Suprapubic skin (tissue), 4 donors: ENCODE measurements around the gene HOXB7. TPM values are rescaled to one million over a fixed set of nuclear protein-coding genes. Genes with fewer than 3 reads are reported as not detected.

ENCODE experiments used
- DNase-seq, 2 donors: peaks; one replicate each; pipeline ENCODE4 v3.0.0-alpha.2; 2019; ENCODE audit warnings: low spot score in 2 of 2
- H3K27ac ChIP-seq: fragments of 200-600 bp; sonication (generic); one replicate; pipeline ENCODE4 v1.5.1; 2019
- H3K27me3 ChIP-seq: fragments of 200-600 bp; sonication (generic); one replicate; pipeline ENCODE4 v1.5.1; 2019
- H3K36me3 ChIP-seq: fragments of 200-600 bp; sonication (generic); one replicate; pipeline ENCODE4 v1.5.1; 2019
- H3K4me1 ChIP-seq: fragments of 200-600 bp; sonication (generic); one replicate; pipeline ENCODE4 v1.5.1; 2019
- H3K4me3 ChIP-seq: fragments of 200-600 bp; sonication (generic); one replicate; pipeline ENCODE4 v1.5.1; 2019; ENCODE audit warnings: mild to moderate bottlenecking
- H3K9me3 ChIP-seq: fragments of 200-600 bp; sonication (generic); one replicate; pipeline ENCODE4 v1.5.1; 2019
- CTCF ChIP-seq, 2 donors: fragments of 200-600 bp in 1 of 2; fragments of 450-650 bp in 1 of 2; sonication (generic) in 1 of 2; IDR thresholded peaks; one replicate each; pipeline ENCODE4 v1.5.1; 2016 to 2019; ENCODE audit warnings: antibody characterized with exemption in 2 of 2, mild to moderate bottlenecking in 1 of 2, moderate library complexity in 1 of 2
- EP300 ChIP-seq: sonication (generic); formaldehyde crosslinking; IDR thresholded peaks from one replicate; pipeline ENCODE4 v1.6.1; 2017; ENCODE audit warnings: antibody characterized with exemption
- POLR2A ChIP-seq, 2 donors: fragments of 450-650 bp; IDR thresholded peaks; one replicate each; pipeline ENCODE4 v1.6.1; 2017; ENCODE audit warnings: antibody characterized with exemption in 2 of 2, mild to moderate bottlenecking in 2 of 2, moderate library complexity in 2 of 2
- POLR2AphosphoS5 ChIP-seq, 3 donors: sonication (generic); formaldehyde crosslinking; IDR thresholded peaks; one replicate each; pipeline ENCODE4 v1.6.1; 2017; ENCODE audit warnings: antibody characterized with exemption in 3 of 3
- WGBS: methylation state at CpG from one replicate; pipeline ENCODE4 v1.1.5; 2018; 5-methylcytosine and 5-hydroxymethylcytosine counted together
- total RNA-seq, 4 donors: library from RNA; depleted of rRNA; stranded (reverse); fragments of >200 nt; gene quantifications; one replicate each; pipeline ENCODE4 v1.1.0, GENCODE V29; 2016

HOXB7 gene
- total RNA-seq, 4 donors from 2014 or later: 0.95 to 3.6 (median 2.4) TPM

GRCh38 chr17:48575066-48575582 lies 35.7 kb downstream of the HOXB7 start:
- Histone ChIP-seq H3K36me3 (no peaks in the 10 kb centered on the region), H3K4me1 (peaks cover 76% of the 10 kb centered on the region), H3K9me3 (no peaks in the 10 kb centered on the region), H3K27ac (peak overlapping the region; percentile 85), H3K4me3 (peak overlapping the region; percentile 8), H3K27me3 (no peaks in the 10 kb centered on the region)
- no peak for DNase-seq
- TF ChIP-seq CTCF (IDR thresholded peaks at IDR 0.05) (no peak), POLR2AphosphoS5 (IDR thresholded peaks at IDR 0.05) (no peak), EP300 (no peak), POLR2A (IDR thresholded peaks at IDR 0.05) (no peak)
- WGBS: 63% methylated on average over 7 of the region's 7 CpGs

GRCh38 chr17:48574505-48575065 lies 36.2 kb downstream of the HOXB7 start:
- Histone ChIP-seq H3K9me3 (no peaks in the 10 kb centered on the region), H3K36me3 (no peaks in the 10 kb centered on the region), H3K27ac (peak overlapping the region; percentile 85), H3K27me3 (no peaks in the 10 kb centered on the region), H3K4me3 (peak overlapping the region; percentile 8), H3K4me1 (peaks cover 75% of the 10 kb centered on the region)
- TF ChIP-seq CTCF (IDR thresholded peaks at IDR 0.05) (no peak), EP300 (no peak), POLR2AphosphoS5 (IDR thresholded peaks at IDR 0.05) (no peak), POLR2A (IDR thresholded peaks at IDR 0.05) (no peak)
- 61% methylated on average over 8 of the region's 8 CpGs for WGBS
- no peak for DNase-seq

- Histone ChIP-seq H3K4me1 (peaks cover 81% of the 10 kb centered on the region), H3K27ac (peak overlapping the region; percentile 85), H3K36me3 (no peaks in the 10 kb centered on the region), H3K9me3 (no peaks in the 10 kb centered on the region), H3K4me3 (peak overlapping the region; percentile 29), H3K27me3 (peaks cover 3% of the 10 kb centered on the region)
- no peak for TF ChIP-seq POLR2AphosphoS5 (IDR thresholded peaks at IDR 0.05)
- TF ChIP-seq CTCF (IDR thresholded peaks at IDR 0.05): no peak
- TF ChIP-seq POLR2A (IDR thresholded peaks at IDR 0.05): no peak
- TF ChIP-seq EP300: no peak
- WGBS: 67% methylated on average over 1 of the region's 1 CpG
- DNase-seq: no peak
Measured at GRCh38 chr17:48571826-48572417, 38.9 kb downstream of the HOXB7 start.

GRCh38 chr17:48571024-48571818 lies 39.6 kb downstream of the HOXB7 start:
- TF ChIP-seq EP300 (no peak), POLR2AphosphoS5 (IDR thresholded peaks at IDR 0.05) (no peak), CTCF (IDR thresholded peaks at IDR 0.05) (no peak), POLR2A (IDR thresholded peaks at IDR 0.05) (no peak)
- Histone ChIP-seq H3K9me3 (no peaks in the 10 kb centered on the region), H3K4me1 (peaks cover 74% of the 10 kb centered on the region), H3K36me3 (no peaks in the 10 kb centered on the region), H3K4me3 (peak overlapping the region; percentile 29), H3K27ac (peak overlapping the region; percentile 85), H3K27me3 (peaks cover 3% of the 10 kb centered on the region)
- 69% methylated on average over 26 of the region's 26 CpGs for WGBS
- DNase-seq: no peak
